ENCODE data around the gene NME4. TPM values are rescaled to one million over a fixed set of nuclear protein-coding genes. Genes with fewer than 3 reads are reported as not detected.
"Not testable (repeated sequence)": the region's sequence is repeated elsewhere in the genome, so short reads cannot be mapped to it uniquely, and the experiment has no call there.

Gene NME4
- polyA plus RNA-seq, 3 donors = 30.1 to 223 (median 130) TPM

DNA sequence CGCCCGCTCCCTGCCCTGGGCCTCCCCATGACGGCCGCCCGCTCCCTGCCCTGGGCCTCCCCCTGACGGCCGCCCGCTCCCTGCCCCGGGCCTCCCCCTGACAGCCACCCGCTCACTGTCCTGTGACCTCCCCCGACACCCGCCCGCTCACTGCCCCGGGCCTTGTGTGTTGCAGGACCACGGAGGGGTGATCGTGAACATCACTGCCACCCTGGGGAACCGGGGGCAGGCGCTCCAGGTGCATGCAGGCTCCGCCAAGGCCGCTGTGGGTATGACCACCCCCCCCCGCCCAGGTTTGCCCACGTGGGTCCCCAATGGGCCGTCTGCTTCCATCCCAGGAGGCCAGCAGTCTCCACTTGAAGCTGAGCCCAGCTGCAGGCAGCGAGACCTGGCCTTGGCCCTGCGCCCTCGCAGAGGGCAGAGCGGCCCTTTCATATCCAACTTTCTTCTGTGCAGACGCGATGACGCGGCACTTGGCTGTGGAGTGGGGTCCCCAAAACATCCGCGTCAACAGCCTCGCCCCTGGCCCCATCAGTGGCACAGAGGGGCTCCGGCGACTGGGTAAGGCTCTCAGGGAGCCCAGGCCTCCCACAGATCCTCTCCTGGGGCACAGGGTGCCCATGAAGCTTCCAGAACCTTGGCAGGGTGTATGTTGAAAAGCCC, 13.6 kb downstream of the NME4 start:
- WGBS, 3 donors = 68 to 94% (median 94%) methylated on average over 36 of the region's 36 CpGs
- no peak overlapping the region for H3K27ac ChIP-seq (ENCODE audit: low read depth, low read length)

DNA sequence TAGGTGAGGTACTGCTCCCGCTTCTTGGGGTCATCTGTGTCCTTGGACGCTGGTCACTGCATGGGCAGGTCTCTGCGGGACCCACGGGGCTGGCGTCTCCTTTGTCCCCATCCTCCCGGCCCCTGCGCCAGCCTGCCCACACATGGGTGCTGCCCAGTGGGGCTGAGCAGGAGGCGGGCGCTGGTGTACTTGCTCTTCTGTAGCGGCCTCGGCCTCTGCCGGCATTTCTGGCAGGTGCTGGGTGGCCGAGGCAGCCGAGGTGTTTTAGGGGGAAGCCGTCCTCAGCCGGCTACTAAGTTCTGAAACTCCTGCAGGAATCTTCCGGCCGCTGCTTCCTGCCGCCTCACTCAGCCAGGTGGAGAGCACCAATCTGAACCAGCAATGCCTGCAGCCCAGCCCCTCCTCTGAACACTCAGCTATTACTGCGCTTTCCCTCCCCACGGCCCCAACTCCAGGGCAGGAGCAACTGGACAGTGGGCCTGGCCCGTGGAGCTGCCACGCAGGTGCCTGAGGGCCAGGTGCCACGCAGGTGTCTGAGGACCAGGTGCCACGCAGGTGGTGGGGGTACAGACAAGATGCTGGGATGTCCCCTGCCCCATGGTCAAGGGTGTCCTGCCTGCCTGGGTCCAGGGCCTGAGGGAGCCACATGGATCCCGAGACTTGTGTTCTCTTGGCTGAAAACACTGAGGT, 14.7 kb downstream of the NME4 start:
- WGBS, 3 donors = 94 to 96% (median 94%) methylated on average over 26 of the region's 26 CpGs

GRCh38 chr16:414395-415169, 17.6 kb downstream of the NME4 start:
- no peak overlapping the region for H3K27ac ChIP-seq (ENCODE audit: low read depth, low read length)
- 83 to 93% (median 87%) methylated on average over 21 of the region's 21 CpGs for WGBS, 3 donors

More for the DNA sequence above, 14.7 kb downstream of the NME4 start:
- H3K27ac ChIP-seq (ENCODE audit: low read depth, low read length) = no peak overlapping the region

GRCh38 chr16:415170-415498, 18.1 kb downstream of the NME4 start:
- 95 to 100% (median 97%) methylated on average over 3 of the region's 3 CpGs for WGBS, 3 donors
- H3K27ac ChIP-seq (ENCODE audit: low read depth, low read length) = not testable (repeated sequence)

- not testable (repeated sequence) for H3K27ac ChIP-seq (ENCODE audit: low read depth, low read length)
- WGBS, 3 donors = 92 to 94% (median 94%) methylated on average over 13 of the region's 13 CpGs
These were observed 25.2 kb downstream of the NME4 start for GRCh38 chr16:422179-422578.

GRCh38 chr16:424033-424622, 27.1 kb downstream of the NME4 start:
- 33 to 67% (median 35%) methylated on average over 20 of the region's 20 CpGs for WGBS, 3 donors
- H3K27ac ChIP-seq (ENCODE audit: low read depth, low read length) = peak overlapping the region; percentile 85

DNA sequence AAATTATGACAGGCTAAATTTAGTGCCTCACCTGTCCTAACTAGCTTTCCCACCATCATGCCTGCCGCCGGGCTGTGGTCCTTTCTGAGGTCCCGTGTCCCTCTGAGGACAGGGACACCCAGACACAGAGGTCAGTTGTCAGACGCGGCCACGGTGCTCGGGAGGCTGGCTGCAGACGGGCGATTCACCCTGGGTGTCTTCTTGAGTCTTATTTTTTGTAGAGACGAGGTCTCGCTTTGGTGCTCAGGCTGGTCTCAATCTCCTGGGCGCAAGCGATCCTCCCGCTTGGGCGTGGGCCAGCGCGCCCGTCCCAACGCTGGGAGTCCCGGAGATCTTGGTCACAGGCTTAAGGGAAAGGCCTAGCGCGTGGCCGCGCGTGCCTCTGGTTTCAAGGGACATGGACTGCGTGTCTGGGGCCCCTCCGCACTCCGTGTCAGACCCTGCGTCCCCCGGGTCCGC, 27.7 kb downstream of the NME4 start:
- peak overlapping the region; percentile 85 for H3K27ac ChIP-seq (ENCODE audit: low read depth, low read length)
- 6 to 14% (median 8%) methylated on average over 29 to 31 of the region's 31 CpGs for WGBS, 3 donors

GRCh38 chr16:425082-425718, 28.2 kb downstream of the NME4 start, which contains the start of gene RAB11FIP3:
Gene RAB11FIP3, plus strand, starts transcription at chr16:425649. Its CDS starts 358 bp downstream, at chr16:426007.
- WGBS, 3 donors = 0 to 1% (median 0%) methylated on average over 74 to 75 of the region's 77 CpGs
- peak within 1 kb of the TSS; percentile 85 for H3K27ac ChIP-seq (ENCODE audit: low read depth, low read length)

DNA sequence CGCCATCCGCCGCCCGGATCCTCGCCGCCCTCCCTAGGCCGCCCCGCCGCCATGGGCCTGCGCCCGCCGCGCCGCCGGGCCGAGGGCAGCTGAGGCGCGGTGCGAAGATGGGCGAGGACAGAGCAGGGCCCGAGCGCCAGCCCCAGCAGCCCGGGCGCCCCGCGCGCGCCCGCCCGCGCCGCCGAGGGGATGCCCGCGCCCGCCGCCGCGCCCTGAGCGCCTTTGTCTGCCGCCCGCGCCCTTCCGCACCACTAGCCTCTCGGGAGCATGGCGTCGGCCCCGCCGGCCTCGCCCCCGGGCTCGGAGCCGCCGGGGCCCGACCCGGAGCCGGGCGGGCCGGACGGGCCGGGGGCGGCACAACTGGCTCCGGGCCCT, 28.7 kb downstream of the NME4 start:
- WGBS, 3 donors = 0 to 1% (median 0%) methylated on average over 9 to 59 of the region's 63 CpGs
- H3K27ac ChIP-seq (ENCODE audit: low read depth, low read length) = no peak overlapping the region

GRCh38 chr16:426115-426905, 29.3 kb downstream of the NME4 start:
- no peak overlapping the region for H3K27ac ChIP-seq (ENCODE audit: low read depth, low read length)
- 0 to 1% (median 1%) methylated on average over 38 to 97 of the region's 97 CpGs for WGBS, 3 donors

DNA sequence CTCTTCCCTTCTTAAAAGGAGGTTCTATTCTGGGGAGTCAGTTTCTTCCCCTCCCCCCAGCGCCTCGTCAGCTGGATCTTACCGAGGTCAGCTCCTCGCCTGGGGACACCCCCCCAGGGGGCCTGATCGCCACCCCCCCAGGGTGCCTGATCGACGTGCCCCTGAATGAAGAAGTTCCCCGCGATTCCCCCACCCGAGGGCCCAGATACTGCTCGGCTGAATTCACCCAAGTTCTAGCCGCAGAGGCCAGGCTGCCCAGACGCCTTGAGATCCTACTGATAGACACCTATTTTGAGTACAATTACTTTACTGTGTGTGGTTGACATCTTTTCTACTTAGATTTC, 29.9 kb downstream of the NME4 start:
- 8 to 14% (median 8%) methylated on average over 10 to 13 of the region's 13 CpGs for WGBS, 3 donors
- no peak overlapping the region for H3K27ac ChIP-seq (ENCODE audit: low read depth, low read length)

DNA sequence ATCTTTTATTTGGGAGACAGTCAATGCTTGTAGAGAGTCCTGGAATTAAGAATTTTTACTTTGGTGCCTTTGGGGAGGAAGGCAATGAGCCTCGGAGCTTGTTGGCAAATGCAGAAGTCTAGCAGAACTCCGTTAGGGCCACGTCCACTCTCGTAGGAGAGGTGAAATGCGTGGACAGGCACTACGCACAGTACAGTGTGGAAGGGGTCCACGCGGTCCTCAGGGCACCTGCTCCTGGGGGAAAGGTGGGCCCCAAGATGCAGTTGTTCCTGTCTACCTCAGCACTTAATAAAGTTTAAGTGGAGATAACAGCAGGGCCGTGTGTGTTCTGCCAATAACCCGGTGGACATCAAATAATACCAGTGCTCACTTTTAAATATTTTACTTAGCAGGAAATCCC, 30.3 kb downstream of the NME4 start:
- 21 to 49% (median 45%) methylated on average over 10 of the region's 10 CpGs for WGBS, 3 donors
- H3K27ac ChIP-seq (ENCODE audit: low read depth, low read length) = no peak overlapping the region

DNA sequence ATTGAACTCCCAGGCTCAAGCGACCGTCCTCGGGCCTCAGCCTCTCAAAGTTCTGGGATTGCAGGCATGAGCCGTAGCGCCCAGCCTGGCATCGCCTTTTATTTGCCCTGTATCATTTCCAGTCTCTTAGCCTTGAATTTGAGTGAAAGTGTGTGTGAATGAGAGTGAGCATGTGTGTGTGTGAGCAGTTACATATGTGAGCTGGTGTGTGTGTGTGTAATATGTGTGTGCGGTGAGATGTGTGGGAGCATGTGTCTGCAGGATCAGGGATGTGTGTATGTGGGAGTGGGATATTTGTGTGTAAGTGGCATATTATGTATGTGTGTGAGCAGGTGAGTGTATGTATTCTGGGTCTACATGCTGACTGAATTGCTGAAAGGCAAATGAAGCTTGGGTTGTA, 33.9 kb downstream of the NME4 start:
- WGBS, 3 donors = 51 to 97% (median 97%) methylated on average over 7 of the region's 7 CpGs
- no peak overlapping the region for H3K27ac ChIP-seq (ENCODE audit: low read depth, low read length)

GRCh38 chr16:440627-441026, 43.6 kb downstream of the NME4 start:
- 72 to 90% (median 85%) methylated on average over 6 of the region's 6 CpGs for WGBS, 3 donors
- no peak overlapping the region for H3K27ac ChIP-seq (ENCODE audit: low read depth, low read length)

DNA sequence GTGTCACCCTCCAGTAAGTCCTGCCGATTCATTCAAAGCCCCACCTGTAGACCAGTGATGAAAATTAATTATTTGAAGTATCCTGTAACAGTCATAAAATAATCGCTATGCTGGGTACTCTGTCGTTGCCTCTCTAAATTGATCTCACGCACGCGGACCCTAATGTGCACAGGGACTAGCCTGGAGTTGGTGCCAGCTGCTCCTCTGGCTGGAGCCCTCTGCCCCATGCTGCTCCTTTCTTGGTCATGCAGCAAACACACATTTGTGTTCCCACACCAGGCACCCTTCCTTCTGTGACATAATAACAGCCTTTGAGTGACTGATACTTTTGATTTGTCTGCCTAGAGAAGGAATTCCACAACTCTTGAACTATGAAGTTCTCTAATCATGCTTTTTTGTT, 44.4 kb downstream of the NME4 start:
- WGBS, 3 donors = 79 to 97% (median 96%) methylated on average over 6 of the region's 6 CpGs
- no peak overlapping the region for H3K27ac ChIP-seq (ENCODE audit: low read depth, low read length)

- WGBS, 3 donors = 76 to 86% (median 85%) methylated on average over 6 of the region's 6 CpGs
- no peak overlapping the region for H3K27ac ChIP-seq (ENCODE audit: low read depth, low read length)
These were observed 46.0 kb downstream of the NME4 start for GRCh38 chr16:442976-443375.

- WGBS, 3 donors = 93% methylated on average over 10 of the region's 10 CpGs
- no peak overlapping the region for H3K27ac ChIP-seq (ENCODE audit: low read depth, low read length)
These were observed 47.0 kb downstream of the NME4 start for GRCh38 chr16:444027-444426.

DNA sequence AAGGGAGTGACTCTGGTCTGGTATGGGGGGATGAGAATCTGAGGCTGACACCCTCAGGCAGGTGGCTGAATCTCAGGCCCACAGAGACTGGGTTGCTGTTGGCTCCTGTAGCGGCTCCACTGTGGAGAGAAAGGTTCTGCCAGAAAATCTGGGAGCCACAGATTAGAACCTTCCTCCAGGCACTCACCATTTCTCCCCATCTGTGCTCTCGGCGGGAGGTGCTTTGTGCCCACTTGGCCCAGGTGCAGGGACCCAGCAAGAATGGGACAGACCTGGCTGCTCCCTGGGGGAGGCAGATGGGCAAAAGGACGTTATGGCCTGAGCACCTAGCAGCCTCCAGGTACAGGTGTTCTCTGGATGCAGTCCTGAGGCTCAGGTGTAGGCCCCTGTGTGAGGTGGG, 48.6 kb downstream of the NME4 start:
- WGBS, 3 donors = 71 to 87% (median 84%) methylated on average over 4 of the region's 4 CpGs
- H3K27ac ChIP-seq (ENCODE audit: low read depth, low read length) = no peak overlapping the region

Data from adipose tissue (tissue), 3 donors.